GM19240 (cell line): Measurements from ENCODE around the gene TMEM108.

Experiments used
- DNase-seq: peaks from one replicate; pipeline ENCODE4 v3.0.0; 2011; ENCODE audit warnings: low spot score; ENCODE audit not compliant: insufficient read length

TMEM108 gene

DNA sequence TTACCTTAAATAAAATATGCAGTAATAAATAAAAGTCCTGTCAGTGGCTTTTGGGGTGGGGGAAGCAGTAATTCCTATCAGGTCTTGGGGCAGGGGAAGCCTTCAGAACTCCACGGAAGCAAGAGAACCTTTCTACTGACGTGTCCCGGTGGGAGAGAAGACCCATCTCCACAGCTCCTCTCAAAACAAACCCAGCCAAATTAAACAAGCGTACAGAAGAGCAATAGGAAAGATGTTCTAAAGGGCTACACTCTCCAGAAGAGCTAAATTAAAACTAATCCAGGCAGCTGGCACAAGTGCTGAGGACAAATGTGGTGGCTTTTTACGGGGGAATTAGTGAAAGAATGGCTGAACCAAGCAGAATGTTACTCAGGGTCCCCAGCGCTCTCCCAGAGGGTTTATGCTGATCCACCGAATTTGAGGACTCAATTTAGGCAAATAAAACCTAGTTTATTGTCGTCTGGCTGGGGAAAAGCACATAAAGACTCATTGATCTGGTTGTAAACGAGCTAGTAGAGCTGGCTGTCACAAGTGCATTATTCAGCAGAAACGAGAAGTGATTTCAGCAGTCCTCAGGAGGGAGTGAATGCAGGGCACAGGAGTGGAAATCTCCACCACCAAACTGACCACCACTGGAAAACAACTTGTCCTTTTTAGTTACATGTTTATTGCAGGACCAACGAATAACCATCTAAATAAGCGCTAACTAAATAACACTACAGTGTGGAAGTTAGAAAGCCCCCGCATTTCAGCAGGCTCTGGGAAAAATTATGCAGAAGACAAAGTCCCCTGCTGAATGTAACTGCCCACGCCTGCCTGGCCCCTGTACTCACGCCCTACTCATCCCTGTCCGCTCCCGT lies 375.2 kb downstream of the TMEM108 start:
- DNase-seq = no peak

GRCh38 chr3:133414021-133414392 lies 375.8 kb downstream of the TMEM108 start:
- DNase-seq = no peak

GRCh38 chr3:133418361-133418760 lies 380.2 kb downstream of the TMEM108 start:
- DNase-seq = no peak

GRCh38 chr3:133419151-133419909 lies 381.1 kb downstream of the TMEM108 start:
- DNase-seq = no peak

GRCh38 chr3:133424937-133425869 lies 387.0 kb downstream of the TMEM108 start:
- DNase-seq = no peak

- DNase-seq = no peak
These were observed 387.7 kb downstream of the TMEM108 start for GRCh38 chr3:133425898-133426297.

GRCh38 chr3:133426721-133427120 lies 388.5 kb downstream of the TMEM108 start:
- DNase-seq = no peak

- DNase-seq = no peak
These were observed 390.4 kb downstream of the TMEM108 start for GRCh38 chr3:133428552-133428951.

DNA sequence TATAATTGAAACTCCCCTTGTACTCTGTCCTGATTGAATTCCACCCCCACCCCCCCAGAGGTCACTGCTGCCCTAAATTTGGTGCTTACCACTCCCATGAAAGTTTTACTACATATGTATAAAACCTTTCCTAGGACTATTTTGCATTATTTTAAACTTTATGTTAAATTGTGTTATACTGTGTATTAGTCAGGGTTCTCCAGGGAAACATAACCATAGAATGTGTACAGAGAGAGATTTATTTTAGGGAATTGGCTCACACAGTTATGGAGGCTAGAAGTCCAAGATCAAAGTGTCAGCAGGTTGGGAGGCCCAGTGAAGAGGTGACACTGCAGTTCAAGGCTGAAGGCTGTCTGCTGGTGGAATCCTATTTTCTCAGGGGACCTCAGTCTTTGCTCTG lies 390.9 kb downstream of the TMEM108 start:
- DNase-seq = no peak

GRCh38 chr3:133439563-133439962 lies 401.4 kb downstream of the TMEM108 start:
- DNase-seq = no peak

- no peak for DNase-seq
These were observed 402.5 kb downstream of the TMEM108 start for GRCh38 chr3:133440652-133441051.

DNA sequence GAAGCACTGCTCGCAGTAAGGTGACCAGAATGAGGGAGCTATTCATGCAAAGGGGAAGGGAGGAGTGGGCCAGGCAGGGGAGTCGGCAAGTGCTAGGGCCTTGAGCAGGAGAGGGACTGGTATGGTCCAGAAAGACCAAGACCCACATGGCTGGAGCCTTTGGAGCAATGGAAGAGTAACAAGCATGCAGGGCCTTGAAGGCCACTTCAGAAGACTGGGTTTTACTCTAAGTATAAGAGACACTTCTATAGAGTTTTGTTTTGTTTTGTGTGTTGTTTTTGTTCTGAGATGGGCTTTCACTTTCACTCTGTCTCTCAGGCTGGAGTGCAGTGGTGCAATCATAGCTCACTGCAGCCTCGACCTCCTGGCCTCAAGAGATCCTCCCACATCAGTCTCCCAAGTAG lies 403.7 kb downstream of the TMEM108 start:
- no peak for DNase-seq

DNA sequence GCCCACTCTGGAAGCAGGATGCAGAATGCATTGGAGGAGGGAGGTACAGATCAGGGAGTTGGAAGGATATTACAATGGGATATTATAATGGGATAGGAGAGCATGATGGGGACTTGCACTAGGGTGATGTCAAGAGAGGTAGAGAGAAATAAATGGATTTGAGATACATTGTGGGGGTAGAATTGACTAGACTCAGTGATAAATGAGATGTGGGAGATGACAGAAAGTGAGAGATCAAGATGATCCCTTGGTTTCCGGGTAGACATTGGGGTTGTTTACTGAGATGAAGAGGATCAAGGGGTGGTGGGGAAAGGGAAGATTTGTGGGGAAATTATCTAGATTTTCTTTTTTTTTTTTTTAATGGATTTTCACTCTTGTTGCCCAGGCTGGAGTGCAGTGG lies 404.3 kb downstream of the TMEM108 start:
- no peak for DNase-seq

- DNase-seq = no peak
These were observed 405.6 kb downstream of the TMEM108 start for GRCh38 chr3:133443649-133444422.

- DNase-seq = no peak
These were observed 406.2 kb downstream of the TMEM108 start for GRCh38 chr3:133444423-133444774.

GRCh38 chr3:133445108-133445507 lies 406.9 kb downstream of the TMEM108 start:
- no peak for DNase-seq
